H1 (cell line): ENCODE measurements around the gene BLOC1S3. TPM values are rescaled to one million over a fixed set of nuclear protein-coding genes. Genes with fewer than 3 reads are reported as not detected.

Source experiments
- CTCF ChIA-PET: fragments of 300-600 bp; sonication (Branson Sonifier 250); formaldehyde crosslinking; loops from one replicate; lab custom pipeline; 2021; ENCODE audit not compliant: partially characterized antibody; lab: Charles Lee
- POLR2A ChIA-PET: fragments of 300-600 bp; sonication (Branson Sonifier 250); formaldehyde crosslinking; loops from one replicate; lab custom pipeline; 2021; ENCODE audit warnings: inconsistent platforms; ENCODE audit not compliant: partially characterized antibody; lab: Charles Lee
- DNase-seq, 2 experiments: peaks; one replicate each; pipeline versions ENCODE4 v3.0.0 to v3.0.0-alpha.2; 2010 to 2022; ENCODE audit warnings: low spot score in 2 of 2, low read depth in 1 of 2, mixed read lengths in 1 of 2
- FAIRE-seq: peaks from 2 replicates; lab custom pipeline; 2011; peaks lifted over from hg19 to GRCh38; lab: Jason Lieb, UNC
- H2AFZ ChIP-seq: 2 replicates; pipeline ENCODE4 v1.8.1; 2012; ENCODE audit warnings: low read length, inconsistent platforms
- H2AK5ac ChIP-seq: 2 replicates; pipeline ENCODE4 v1.6.1; 2013; ENCODE audit warnings: low read depth, low read length
- H2BK120ac ChIP-seq: replicated peaks from 2 replicates; pipeline ENCODE3; 2013; ENCODE audit warnings: low read depth, low read length, inconsistent platforms
- H2BK12ac ChIP-seq: 2 replicates; pipeline ENCODE4 v1.6.1; 2013; ENCODE audit warnings: low read depth, low read length
- H2BK15ac ChIP-seq: 2 replicates; pipeline ENCODE4 v1.6.1; 2013; ENCODE audit warnings: low read length
- H2BK20ac ChIP-seq: 2 replicates; pipeline ENCODE4 v1.6.1; 2013; ENCODE audit warnings: low read length
- H2BK5ac ChIP-seq: 2 replicates; pipeline ENCODE4 v1.6.1; 2013; ENCODE audit warnings: low read depth, low read length
- H3K14ac ChIP-seq: 2 replicates; pipeline ENCODE4 v1.6.1; 2013; ENCODE audit warnings: inconsistent platforms; ENCODE audit not compliant: insufficient read length
- H3K18ac ChIP-seq: 2 replicates; pipeline ENCODE4 v1.6.1; 2013; ENCODE audit warnings: low read length; ENCODE audit errors: extremely low read depth
- H3K23ac ChIP-seq: 2 replicates; pipeline ENCODE4 v1.6.1; 2013; ENCODE audit warnings: inconsistent platforms; ENCODE audit not compliant: insufficient read length
- H3K23me2 ChIP-seq: 2 replicates; pipeline ENCODE4 v1.6.1; 2013; ENCODE audit warnings: low read depth, low read length
- H3K27ac ChIP-seq: 2 replicates; pipeline ENCODE4 v1.6.1; 2011; ENCODE audit warnings: low read depth, low read length, inconsistent platforms
- H3K27me3 ChIP-seq, 4 experiments: replicated peaks in 1 of 4; 1 replicate in 1 of 4; 2 replicates in 3 of 4; pipeline versions ENCODE4 v1.6.1 to v1.8.1; 2011 to 2013; ENCODE audit warnings: low read length in 3 of 4, mild to moderate bottlenecking in 3 of 4, inconsistent platforms in 2 of 4, mixed read lengths in 2 of 4, moderate library complexity in 1 of 4; ENCODE audit not compliant: control insufficient read depth in 3 of 4, insufficient read depth in 3 of 4; ENCODE audit errors: extremely low read depth in 1 of 4
- H3K36me3 ChIP-seq, 4 experiments: 2 replicates each; pipeline versions ENCODE4 v1.6.1 to v1.8.1; 2011 to 2013; ENCODE audit warnings: mild to moderate bottlenecking in 4 of 4, low read length in 3 of 4, moderate library complexity in 2 of 4, control low read depth in 1 of 4, inconsistent platforms in 1 of 4; ENCODE audit not compliant: insufficient read depth in 4 of 4, control insufficient read depth in 2 of 4
- H3K4ac ChIP-seq: replicated peaks from 2 replicates; pipeline ENCODE3; 2013; ENCODE audit warnings: low read length, low read depth, mixed read lengths, inconsistent platforms; ENCODE audit not compliant: insufficient read length
- H3K4me1 ChIP-seq, 4 experiments: replicated peaks in 1 of 4; 1 replicate in 1 of 4; 2 replicates in 3 of 4; pipeline versions ENCODE4 v1.6.1 to v1.8.1; 2011 to 2013; ENCODE audit warnings: low read length in 3 of 4, inconsistent platforms in 2 of 4, mixed read lengths in 1 of 4; ENCODE audit not compliant: insufficient read depth in 4 of 4, control insufficient read depth in 3 of 4
- H3K4me2 ChIP-seq, 2 experiments: 2 replicates each; pipeline versions ENCODE4 v1.6.1 to v1.8.1; 2011 to 2013; ENCODE audit warnings: low read depth in 2 of 2, low read length in 2 of 2, control low read depth in 1 of 2, inconsistent platforms in 1 of 2, mild to moderate bottlenecking in 1 of 2; ENCODE audit not compliant: insufficient read depth in 1 of 2
- H3K4me3 ChIP-seq, 4 experiments: fragments of 200-600, 300-600 bp in 1 of 4; sonication (generic), shearing (Covaris generic), sonication (Bioruptor Twin) in 1 of 4; 2 replicates each; pipeline versions ENCODE4 v1.5.1 to v1.8.1; 2011 to 2016; ENCODE audit warnings: low read length in 4 of 4, low read depth in 3 of 4, control low read depth in 2 of 4, inconsistent platforms in 2 of 4, mild to moderate bottlenecking in 2 of 4, mixed read lengths in 1 of 4, moderate library complexity in 1 of 4; ENCODE audit not compliant: insufficient read depth in 2 of 4; ENCODE audit errors: extremely low read depth in 1 of 4
- H3K56ac ChIP-seq: replicated peaks from 2 replicates; pipeline ENCODE3; 2013; ENCODE audit warnings: low read depth, mild to moderate bottlenecking, mixed read lengths, low read length, inconsistent platforms; ENCODE audit not compliant: insufficient read length
- H3K79me1 ChIP-seq: 2 replicates; pipeline ENCODE4 v1.6.1; 2013; ENCODE audit warnings: low read depth, low read length, control low read depth
- H3K79me2 ChIP-seq, 2 experiments: 2 replicates each; pipeline versions ENCODE4 v1.6.1 to v1.8.1; 2012 to 2013; ENCODE audit warnings: low read length in 2 of 2, mild to moderate bottlenecking in 2 of 2, inconsistent platforms in 1 of 2; ENCODE audit not compliant: insufficient read depth in 2 of 2, control insufficient read depth in 1 of 2
- H3K9ac ChIP-seq, 4 experiments: replicated peaks in 1 of 4; 1 replicate in 1 of 4; 2 replicates in 3 of 4; pipeline versions ENCODE4 v1.6.1 to v1.8.1; 2011 to 2013; ENCODE audit warnings: low read depth in 3 of 4, low read length in 3 of 4, control low read depth in 2 of 4, mild to moderate bottlenecking in 2 of 4, moderate library complexity in 2 of 4, inconsistent platforms in 1 of 4; ENCODE audit errors: extremely low read depth in 1 of 4
- H3K9me3 ChIP-seq, 2 experiments: 2 replicates each; pipeline versions ENCODE4 v1.6.1 to v1.8.1; 2012 to 2013; ENCODE audit warnings: mild to moderate bottlenecking in 2 of 2, moderate library complexity in 2 of 2, control low read depth in 1 of 2, inconsistent platforms in 1 of 2, low read depth in 1 of 2, low read length in 1 of 2, mixed read lengths in 1 of 2; ENCODE audit not compliant: insufficient read depth in 2 of 2
- H4K20me1 ChIP-seq, 2 experiments: replicated peaks in 1 of 2; 2 replicates each; pipeline versions ENCODE3 to v1.8.1; 2011 to 2013; ENCODE audit warnings: inconsistent platforms in 2 of 2, low read length in 2 of 2, mild to moderate bottlenecking in 1 of 2; ENCODE audit not compliant: insufficient read depth in 2 of 2, control insufficient read depth in 1 of 2
- H4K5ac ChIP-seq: 2 replicates; pipeline ENCODE4 v1.6.1; 2013; ENCODE audit warnings: low read length, low read depth, mixed read lengths, inconsistent platforms; ENCODE audit not compliant: insufficient read length
- H4K8ac ChIP-seq: 2 replicates; pipeline ENCODE4 v1.8.0; 2013; ENCODE audit warnings: mild to moderate bottlenecking, moderate library complexity, low read length, inconsistent platforms; ENCODE audit not compliant: insufficient read depth; ENCODE audit errors: extremely low read depth
- H4K91ac ChIP-seq: replicated peaks from 2 replicates; pipeline ENCODE3; 2013; ENCODE audit warnings: low read length, mixed read lengths, inconsistent platforms; ENCODE audit not compliant: insufficient read length
- BACH1 ChIP-seq: IDR thresholded peaks from 2 replicates; pipeline ENCODE4 v1.6.1; 2012; ENCODE audit warnings: low read length, improper control_type of control experiment
- FOSL1 ChIP-seq: IDR thresholded peaks from 2 replicates; pipeline ENCODE4 v1.6.1; 2011; ENCODE audit warnings: mild to moderate bottlenecking, low read depth, low read length, moderate library complexity; ENCODE audit not compliant: insufficient read depth
- RNF2 ChIP-seq: fragments of 200-900, 300-1000 bp; sonication (generic); IDR thresholded peaks from 2 replicates; pipeline ENCODE4 v1.7.1; 2016; ENCODE audit warnings: borderline replicate concordance, low read depth, mild to moderate bottlenecking, antibody characterized with exemption, low read length; ENCODE audit not compliant: poor library complexity, severe bottlenecking; ENCODE audit errors: missing control alignments
- SAP30 ChIP-seq: fragments of 300-600 bp; sonication (generic); IDR thresholded peaks from 2 replicates; pipeline ENCODE4 v1.7.1; 2012; ENCODE audit warnings: low read length, moderate library complexity, mild to moderate bottlenecking, inconsistent platforms; ENCODE audit not compliant: insufficient read depth, insufficient replicate concordance
- SIX5 ChIP-seq: IDR thresholded peaks from 2 replicates; pipeline ENCODE4 v1.6.1; 2011; ENCODE audit warnings: mild to moderate bottlenecking, low read depth, low read length
- ZNF274 ChIP-seq: IDR thresholded peaks from 2 replicates; pipeline ENCODE4 v1.7.0; 2012; ENCODE audit warnings: low read length, borderline replicate concordance; ENCODE audit errors: extremely low read depth
- WGBS, 2 experiments: shearing (Covaris generic) in 1 of 2; methylation state at CpG; one replicate each; pipeline versions ENCODE4 v1.1.6 to v1.1.7; 2013 to 2015; ENCODE audit warnings: low lambda C conversion rate in 2 of 2, mixed read lengths in 2 of 2, inconsistent platforms in 1 of 2, low coverage in 1 of 2, missing lambda C conversion rate in 1 of 2; ENCODE audit not compliant: insufficient replicate concordance in 2 of 2, insufficient coverage in 1 of 2, insufficient read length in 1 of 2; ENCODE audit errors: extremely low coverage in 1 of 2, missing lambda C conversion rate in 1 of 2; 5-methylcytosine and 5-hydroxymethylcytosine counted together
- polyA plus RNA-seq, 7 experiments: library from polyadenylated mRNA; depleted of rRNA in 3 of 7; stranded (reverse) in 5 of 7; unstranded in 2 of 7; fragments of >200 nt in 5 of 7; fragments of 200-250 nt in 2 of 7; gene quantifications; 1 replicate in 5 of 7; 2 replicates in 1 of 7; 4 replicates in 1 of 7; pipeline versions ENCODE4 v1.2.1 to v1.2.3, GENCODE V29; 2011 to 2013; ENCODE audit warnings: missing spikeins in 2 of 7, mixed read lengths in 2 of 7
- total RNA-seq: library from RNA; stranded (reverse); fragmentation: NEBNext Ultra II Directional; extraction: Animal tissue kit (Norgen Biotek cat#: 25700); gene quantifications from 2 replicates; pipeline ENCODE4 v1.2.1, GENCODE V29; 2021

The BLOC1S3 gene
- total and polyA plus RNA-seq, 2 of the 8 experiments (the other 6 are each of a cell fraction or from before 2014, with no cell fraction given): 6.0 to 6.1 TPM

DNA sequence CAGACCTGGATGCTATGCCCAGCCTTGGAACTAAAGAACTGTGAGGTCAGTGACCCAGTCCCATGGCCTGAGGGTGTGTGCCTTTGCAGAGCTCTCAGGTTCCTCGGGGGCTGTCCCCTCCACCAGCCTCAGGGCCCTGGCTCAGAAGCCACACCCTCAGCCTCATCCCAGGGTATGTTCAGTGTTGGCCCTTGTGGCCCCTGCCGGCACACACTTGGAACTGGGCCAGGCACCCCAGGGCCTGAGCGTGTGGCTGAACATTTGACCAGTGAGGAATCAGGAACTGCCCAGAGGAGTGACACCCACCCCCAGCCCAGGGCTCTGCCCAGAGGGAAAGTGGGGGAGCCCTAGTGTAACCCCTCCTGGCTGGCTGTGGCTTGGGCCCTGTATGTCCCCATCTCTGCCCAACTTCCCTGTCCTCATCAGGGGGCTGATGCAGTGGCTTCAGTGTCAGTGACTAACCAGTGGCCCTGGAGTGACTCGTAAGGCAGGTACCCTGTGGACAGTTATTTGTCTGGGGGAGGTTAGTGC is 27.8 kb upstream of the BLOC1S3 start:
- 89% methylated on average over 4 of the region's 4 CpGs; no CpG with 5 or more reads in 1 of the 2 experiments for WGBS, 2 experiments
- Histone ChIP-seq H4K8ac (no peak overlapping the region; the same call in 1 of the 2 replicates), H3K79me1 (no peaks in the 10 kb centered on the region; the same call in 1 of the 2 replicates), H2AK5ac (no peak overlapping the region), H2BK15ac (no peak overlapping the region), H3K18ac (no peak overlapping the region), H3K4me1 (peaks cover 0 to 13% (median 3%) of the 10 kb centered on the region in 4 experiments; a peak in 6 of 7 replicates), H3K27me3 (peaks cover 16 to 43% (median 36%) of the 10 kb centered on the region in 4 experiments), H3K4me3 (no peak overlapping the region), H2BK120ac (no peak overlapping the region), H3K4me2 (no peak overlapping the region), H2BK20ac (no peak overlapping the region), H4K5ac (no peak overlapping the region)
- no peak for FAIRE-seq
- TF ChIP-seq FOSL1 (no peak), ZNF274 (no peak), SIX5 (no peak), RNF2 (no peak), BACH1 (no peak), SAP30 (no peak)
- TF ChIP-seq, all 59 proteins: peak for 0
- Histone ChIP-seq H3K23ac (no peak overlapping the region), H2BK5ac (no peak overlapping the region), H3K79me2 (no peaks in the 10 kb centered on the region), H2BK12ac (no peak overlapping the region), H3K56ac (no peak overlapping the region), H2AFZ (no peak overlapping the region), H3K9me3 (peaks cover 0 to 8% of the 10 kb centered on the region in 2 experiments; a peak in 1 of 4 replicates), H3K27ac (no peak overlapping the region), H3K4ac (no peak overlapping the region), H4K20me1 (peaks cover 0 to 20% of the 10 kb centered on the region in 2 experiments), H4K91ac (no peak overlapping the region), H3K14ac (no peak overlapping the region), H3K23me2 (peaks cover 9% of the 10 kb centered on the region; the same call in 1 of the 2 replicates), H3K9ac (no peak overlapping the region), H3K36me3 (peaks cover 0 to 2% (median 0%) of the 10 kb centered on the region in 4 experiments; a peak in 1 of 8 replicates)
- CTCF ChIA-PET: interaction anchor here (0.7 to 5.5 kb wide), 10 partner anchors 9 to 91 kb away, joined by 3 to 32 read pairs (median 6); partner anchors contain the start of genes NKPD1 and PPP1R37
- no peak for DNase-seq
- POLR2A ChIA-PET: interaction anchor here (1.2 to 3.2 kb wide), 4 partner anchors 9 to 59 kb away, joined by 3 to 20 read pairs (median 6); partner anchors contain the start of genes NKPD1 and PPP1R37
